Esophagus (tissue), 2 donors: ENCODE measurements around the gene DRD3. TPM values are rescaled to one million over a fixed set of nuclear protein-coding genes. Genes with fewer than 3 reads are reported as not detected.
A peak's percentile ranks its signal among the peaks of the same experiment; 100 is the strongest.

Experiments used
- H3K27ac ChIP-seq, 2 donors: one replicate each; pipeline ENCODE4 v1.5.1; 2013; ENCODE audit warnings: low read depth in 2 of 2, mild to moderate bottlenecking in 2 of 2, inconsistent platforms in 1 of 2, low read length in 1 of 2, moderate library complexity in 1 of 2
- H3K27me3 ChIP-seq, 2 donors: one replicate each; pipeline ENCODE4 v1.6.1; 2013; ENCODE audit warnings: low read length in 2 of 2, control low read depth in 1 of 2, mild to moderate bottlenecking in 1 of 2; ENCODE audit not compliant: insufficient read depth in 2 of 2, control insufficient read depth in 1 of 2
- H3K36me3 ChIP-seq, 2 donors: one replicate each; pipeline ENCODE4 v1.6.1; 2013; ENCODE audit warnings: low read length in 1 of 2; ENCODE audit not compliant: control insufficient read depth in 2 of 2, insufficient read depth in 2 of 2
- H3K4me1 ChIP-seq, 2 donors: one replicate each; pipeline ENCODE4 v1.6.1; 2013; ENCODE audit warnings: low read length in 1 of 2; ENCODE audit not compliant: control insufficient read depth in 2 of 2, insufficient read depth in 2 of 2
- H3K4me3 ChIP-seq, 2 donors: one replicate each; pipeline ENCODE4 v1.5.1; 2013; ENCODE audit warnings: low read length in 2 of 2, mild to moderate bottlenecking in 2 of 2, low read depth in 1 of 2, moderate library complexity in 1 of 2
- H3K9me3 ChIP-seq, 2 donors: one replicate each; pipeline ENCODE4 v1.6.1; 2013; ENCODE audit warnings: mild to moderate bottlenecking in 2 of 2, low read depth in 1 of 2, low read length in 1 of 2, moderate library complexity in 1 of 2; ENCODE audit not compliant: control insufficient read depth in 2 of 2, insufficient read depth in 1 of 2
- WGBS, 2 donors: extraction: QIAGEN DNeasy Blood & Tissue Kit; methylation state at CpG; one replicate each; pipeline ENCODE4 v1.1.7; 2013; 5-methylcytosine and 5-hydroxymethylcytosine counted together
- polyA plus RNA-seq, 2 donors: library from polyadenylated mRNA; stranded (reverse); fragments of 200-250 nt; gene quantifications; one replicate each; pipeline ENCODE4 v1.2.3, GENCODE V29; 2013
- donor health status: healthy with polysubstance abuse.
- donor health status: Bipolar disorder and iron deficiency.

DRD3 gene
- polyA plus RNA-seq, 2 donors = not detected

DNA sequence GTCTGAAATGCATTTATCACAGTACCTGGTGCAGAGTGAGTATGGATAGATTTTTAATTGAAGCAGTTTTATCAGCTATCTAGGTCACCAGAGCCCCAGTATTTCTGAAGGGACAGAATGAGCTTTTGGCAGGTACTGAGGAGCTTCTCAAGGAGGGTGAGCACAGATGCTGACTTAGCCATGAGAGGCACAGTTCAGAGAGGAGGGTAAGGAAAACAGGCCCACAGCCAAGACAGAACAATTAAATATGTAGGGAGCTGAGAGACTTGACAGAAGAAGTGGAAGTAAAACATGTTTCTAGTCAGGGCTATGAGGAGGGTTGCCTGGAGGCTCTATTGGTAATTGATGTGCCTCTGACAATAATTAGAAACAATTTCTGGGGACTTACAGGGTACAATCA, 38.4 kb upstream of the DRD3 start:
- H3K4me3 ChIP-seq = no peak overlapping the region
- no peaks in the 10 kb centered on the region for H3K36me3 ChIP-seq
- no peaks in the 10 kb centered on the region for H3K27me3 ChIP-seq
- no peaks in the 10 kb centered on the region for H3K9me3 ChIP-seq
- H3K27ac ChIP-seq = no peak overlapping the region
- no peaks in the 10 kb centered on the region for H3K4me1 ChIP-seq

DNA sequence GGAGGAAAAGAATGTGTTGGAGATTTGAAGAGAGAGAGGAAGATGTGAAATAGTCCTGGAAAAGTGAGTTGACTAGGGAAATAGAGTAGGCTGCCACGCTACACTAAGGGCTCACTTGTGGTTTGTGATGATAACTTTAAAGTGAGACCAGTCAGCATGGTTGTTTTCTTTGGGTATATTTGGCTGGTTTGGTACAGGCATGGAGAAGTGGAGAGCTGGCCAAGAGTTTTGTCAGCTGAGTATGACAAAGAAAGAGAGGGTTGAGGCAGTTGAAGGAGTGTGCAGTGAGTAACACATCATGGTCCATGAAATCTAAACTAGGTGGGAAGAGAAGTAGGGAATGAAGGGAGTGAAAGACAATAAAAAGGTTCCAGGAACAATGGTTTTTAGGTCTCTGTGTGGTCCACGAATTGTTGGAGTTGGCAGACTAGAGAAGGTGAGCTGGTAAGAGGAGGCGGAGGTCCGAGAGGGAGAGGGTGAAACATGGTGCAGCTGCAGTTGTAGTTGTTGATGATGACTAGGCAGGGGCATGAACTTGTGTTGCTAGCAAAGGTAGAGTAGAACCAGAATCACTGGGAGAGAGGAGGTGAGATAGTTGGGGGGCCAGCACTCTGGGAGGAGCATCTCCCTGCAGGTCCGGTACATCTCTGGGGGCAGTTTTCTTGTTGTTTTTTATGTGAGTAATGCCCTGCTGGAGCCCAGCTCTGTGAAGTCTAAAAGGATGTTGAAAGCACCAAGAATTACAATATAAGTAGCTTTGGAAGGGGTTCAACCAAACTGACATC, 37.5 kb upstream of the DRD3 start:
- Histone ChIP-seq H3K4me1 (no peaks in the 10 kb centered on the region), H3K9me3 (no peaks in the 10 kb centered on the region), H3K27me3 (no peaks in the 10 kb centered on the region), H3K4me3 (no peak overlapping the region), H3K27ac (no peak overlapping the region), H3K36me3 (no peaks in the 10 kb centered on the region)
- 87 to 91% methylated on average over 5 of the region's 5 CpGs for WGBS, 2 donors

DNA sequence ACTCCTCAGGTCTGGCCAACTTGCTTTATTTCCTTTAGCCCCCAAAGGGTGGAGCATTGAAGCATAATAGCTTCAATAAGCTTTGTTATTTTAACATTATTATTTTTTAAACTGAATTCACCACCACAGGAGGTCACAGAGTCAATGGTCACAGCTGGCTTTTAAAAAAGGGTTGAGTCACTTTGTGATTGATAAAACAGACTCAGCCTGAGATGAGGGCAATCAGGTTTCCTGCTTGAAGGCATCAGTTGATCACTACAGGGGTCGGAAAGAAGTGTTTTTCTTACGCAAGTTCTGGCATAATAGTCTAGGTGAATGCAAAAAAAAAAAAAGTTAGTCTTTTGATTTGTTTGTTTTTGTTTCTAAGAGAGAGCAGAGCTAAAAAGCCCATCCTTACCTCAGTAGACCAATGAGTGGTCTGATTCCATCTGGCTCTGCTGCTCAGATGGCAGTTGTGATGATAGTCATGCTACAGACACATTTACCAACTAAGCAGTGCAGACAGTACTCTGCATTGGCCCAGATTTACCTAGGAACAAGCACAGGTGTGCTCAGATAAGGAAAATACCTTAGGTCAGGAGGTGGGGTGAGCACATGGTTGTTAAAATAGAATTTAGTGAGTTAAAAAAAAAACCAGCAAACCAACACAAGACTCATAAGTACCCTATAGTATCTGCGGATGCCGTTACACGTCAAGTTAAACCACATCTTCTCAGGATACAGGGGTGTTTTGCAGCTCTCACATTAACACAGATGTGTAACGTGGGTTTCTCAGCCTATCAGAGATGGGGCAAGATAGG, 35.9 kb upstream of the DRD3 start:
- no peak overlapping the region for H3K4me3 ChIP-seq
- no peaks in the 10 kb centered on the region for H3K9me3 ChIP-seq
- H3K27me3 ChIP-seq = no peaks in the 10 kb centered on the region
- no peaks in the 10 kb centered on the region for H3K36me3 ChIP-seq
- WGBS, 2 donors = 54% methylated on average over 6 of the region's 6 CpGs
- H3K4me1 ChIP-seq = no peaks in the 10 kb centered on the region
- peak overlapping the region; percentile 38 to 69 for H3K27ac ChIP-seq

DNA sequence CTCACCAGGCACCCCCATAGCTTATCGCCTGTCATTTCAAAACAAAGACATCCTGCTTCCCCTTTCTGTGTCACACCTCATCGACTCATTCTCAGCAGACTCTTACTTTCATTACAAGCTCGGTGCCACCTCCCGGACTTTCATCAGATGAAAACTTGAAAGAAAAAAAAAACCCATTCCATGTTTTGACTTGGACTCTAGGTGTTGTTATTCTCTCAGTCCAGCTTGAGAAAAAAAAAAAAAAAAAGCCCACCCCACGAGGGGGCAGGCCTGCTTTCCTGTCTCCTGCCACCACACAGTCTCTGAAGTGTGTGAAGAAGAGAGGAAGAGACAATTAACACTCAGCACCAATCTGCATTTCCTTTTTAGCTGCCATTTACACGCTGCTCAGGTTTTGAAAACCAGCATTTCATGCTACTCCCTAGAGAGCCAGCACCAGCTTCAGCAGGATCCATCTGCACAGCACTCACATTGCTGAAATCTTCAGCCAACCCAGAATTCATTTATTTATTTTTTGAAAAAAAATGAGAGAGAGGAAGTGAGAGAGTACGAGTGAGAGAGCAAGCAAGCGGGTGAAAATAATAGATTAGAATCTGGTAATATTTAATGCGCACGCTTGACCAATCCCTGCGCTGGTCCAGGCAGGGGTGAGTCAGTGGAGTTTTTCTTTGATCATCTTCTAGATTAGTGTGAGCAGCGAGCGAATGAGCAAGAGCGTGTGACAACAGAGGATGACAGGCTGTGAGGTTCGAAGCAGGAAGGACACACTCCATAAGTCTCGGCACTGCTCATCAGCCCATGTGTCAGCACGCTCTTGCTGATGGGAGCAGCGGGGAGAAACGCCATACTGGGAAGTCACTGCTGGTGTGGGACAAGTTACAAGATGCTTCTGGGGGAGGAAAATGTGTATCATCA, 35.0 kb upstream of the DRD3 start:
- Histone ChIP-seq H3K27ac (peak overlapping the region; percentile 38 to 69), H3K36me3 (no peaks in the 10 kb centered on the region), H3K4me3 (no peak overlapping the region), H3K9me3 (no peaks in the 10 kb centered on the region), H3K27me3 (no peaks in the 10 kb centered on the region), H3K4me1 (no peaks in the 10 kb centered on the region)
- WGBS, 2 donors = 16 to 26% methylated on average over 19 of the region's 19 CpGs

DNA sequence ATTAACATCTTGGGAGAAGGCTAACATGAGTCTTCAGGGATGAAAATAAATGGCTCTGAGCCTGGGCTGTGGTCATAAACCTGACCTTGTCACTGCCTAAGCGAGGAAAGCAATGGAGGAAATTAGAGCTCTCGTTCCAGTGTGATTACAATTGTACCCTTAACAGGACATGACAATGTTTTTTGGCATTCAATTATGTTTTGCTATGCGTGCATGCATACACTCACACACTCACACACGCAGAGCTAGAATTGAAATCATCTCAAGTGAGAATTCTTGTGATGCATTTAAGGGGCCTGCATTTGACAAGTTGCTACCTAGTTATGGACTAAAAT, 34.4 kb upstream of the DRD3 start:
- 41 to 42% methylated on average over 4 of the region's 4 CpGs for WGBS, 2 donors
- Histone ChIP-seq H3K27me3 (no peaks in the 10 kb centered on the region), H3K4me1 (no peaks in the 10 kb centered on the region), H3K36me3 (no peaks in the 10 kb centered on the region), H3K27ac (no peak overlapping the region), H3K4me3 (no peak overlapping the region), H3K9me3 (no peaks in the 10 kb centered on the region)

DNA sequence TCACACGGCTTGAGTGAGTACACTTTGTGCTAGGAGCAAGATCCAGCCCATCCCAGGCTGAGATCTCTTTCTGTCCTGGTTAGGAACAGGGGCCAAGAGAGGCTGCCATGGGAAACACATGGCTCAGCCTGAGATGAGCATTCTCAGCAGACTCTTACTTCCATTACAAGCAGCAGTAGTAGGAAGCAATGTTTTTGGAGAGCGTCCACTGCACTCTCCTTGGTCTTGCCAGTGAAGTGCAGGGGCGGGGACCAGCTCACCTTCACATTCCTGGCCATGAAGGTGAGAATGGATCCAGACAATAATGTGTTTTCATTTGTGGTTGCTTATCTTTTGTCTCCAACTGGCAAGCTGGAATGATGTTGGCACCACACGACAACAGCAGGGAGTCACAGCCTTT, 33.8 kb upstream of the DRD3 start:
- WGBS, 2 donors = 71 to 75% methylated on average over 4 of the region's 4 CpGs

DNA sequence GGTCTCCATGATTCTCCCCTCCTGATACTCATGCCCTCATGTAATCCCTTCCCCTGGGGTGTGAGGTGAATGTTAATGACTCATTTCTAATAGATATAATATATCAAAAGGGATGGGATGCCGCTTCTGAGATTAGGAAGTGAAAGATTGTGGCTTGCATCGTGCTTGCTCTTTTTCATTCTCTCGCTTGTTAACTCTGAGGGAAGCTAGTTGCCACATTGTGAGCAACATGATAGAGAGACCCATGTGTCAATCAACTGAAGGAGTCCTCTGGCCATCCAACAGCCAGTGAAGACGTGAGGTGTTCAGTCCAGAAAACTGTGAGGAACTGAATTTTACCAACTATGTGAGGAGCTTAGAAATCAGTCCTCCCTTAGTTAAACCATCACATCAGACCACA, 28.9 kb upstream of the DRD3 start:
- Histone ChIP-seq H3K27ac (no peak overlapping the region), H3K4me1 (no peaks in the 10 kb centered on the region), H3K9me3 (no peaks in the 10 kb centered on the region), H3K36me3 (no peaks in the 10 kb centered on the region), H3K4me3 (no peak overlapping the region), H3K27me3 (no peaks in the 10 kb centered on the region)
- 76 to 80% methylated on average over 4 of the region's 4 CpGs for WGBS, 2 donors

More for the DNA sequence above, 33.8 kb upstream of the DRD3 start:
- Histone ChIP-seq H3K4me3 (no peak overlapping the region), H3K27ac (no peak overlapping the region), H3K9me3 (no peaks in the 10 kb centered on the region), H3K4me1 (no peaks in the 10 kb centered on the region), H3K27me3 (no peaks in the 10 kb centered on the region), H3K36me3 (no peaks in the 10 kb centered on the region)

DNA sequence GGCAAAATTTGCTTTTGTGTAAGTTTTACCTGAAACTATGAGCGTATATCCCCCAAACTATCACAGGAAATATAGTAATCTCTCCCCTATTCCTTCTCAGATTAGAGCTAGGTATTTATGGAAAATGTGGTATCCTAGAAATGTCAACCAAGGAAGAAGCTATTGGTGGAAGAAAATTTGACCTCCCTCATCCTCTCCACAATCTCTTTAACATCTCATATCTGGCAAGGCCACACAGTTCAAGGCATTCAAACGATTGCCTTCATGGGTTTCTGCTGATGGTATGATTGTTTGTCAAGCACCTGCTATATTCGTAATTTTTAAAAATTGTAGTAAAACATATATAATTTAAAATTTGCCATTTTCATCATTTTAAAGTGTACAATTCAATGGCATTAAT, 27.5 kb upstream of the DRD3 start:
- no peaks in the 10 kb centered on the region for H3K4me1 ChIP-seq
- 84% methylated on average over 3 of the region's 3 CpGs for WGBS, 2 donors
- H3K27me3 ChIP-seq = no peaks in the 10 kb centered on the region
- H3K27ac ChIP-seq = no peak overlapping the region
- H3K4me3 ChIP-seq = no peak overlapping the region
- no peaks in the 10 kb centered on the region for H3K36me3 ChIP-seq
- H3K9me3 ChIP-seq = no peaks in the 10 kb centered on the region

DNA sequence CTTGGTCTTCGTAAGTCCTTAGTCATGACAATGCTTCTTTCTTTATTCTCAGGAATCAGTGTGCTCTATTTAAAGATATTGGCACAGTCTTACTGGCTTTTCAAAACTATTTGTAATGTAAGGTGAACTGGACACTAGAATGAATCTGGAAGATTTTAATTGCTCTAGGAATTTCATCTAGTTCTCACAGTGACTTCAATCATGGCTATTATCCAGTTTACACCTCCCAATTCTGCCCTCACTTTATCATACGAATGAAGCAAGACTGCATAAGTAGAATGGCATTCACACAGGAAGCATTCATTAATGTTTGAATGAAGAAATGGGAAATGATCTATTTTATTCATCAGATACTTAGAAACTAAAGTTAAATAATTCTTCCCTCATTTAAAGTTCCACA, 26.7 kb upstream of the DRD3 start:
- no peaks in the 10 kb centered on the region for H3K4me1 ChIP-seq
- H3K27me3 ChIP-seq = no peaks in the 10 kb centered on the region
- 61 to 65% methylated on average over 2 of the region's 2 CpGs for WGBS, 2 donors
- no peak overlapping the region for H3K4me3 ChIP-seq
- no peak overlapping the region for H3K27ac ChIP-seq
- no peaks in the 10 kb centered on the region for H3K36me3 ChIP-seq
- no peaks in the 10 kb centered on the region for H3K9me3 ChIP-seq
